ENCODE measurements around the gene FAM236A. TPM values are rescaled to one million over a fixed set of nuclear protein-coding genes. Genes with fewer than 3 reads are reported as not detected.

FAM236A gene
- total RNA-seq, result not detected in 2 replicates

DNA sequence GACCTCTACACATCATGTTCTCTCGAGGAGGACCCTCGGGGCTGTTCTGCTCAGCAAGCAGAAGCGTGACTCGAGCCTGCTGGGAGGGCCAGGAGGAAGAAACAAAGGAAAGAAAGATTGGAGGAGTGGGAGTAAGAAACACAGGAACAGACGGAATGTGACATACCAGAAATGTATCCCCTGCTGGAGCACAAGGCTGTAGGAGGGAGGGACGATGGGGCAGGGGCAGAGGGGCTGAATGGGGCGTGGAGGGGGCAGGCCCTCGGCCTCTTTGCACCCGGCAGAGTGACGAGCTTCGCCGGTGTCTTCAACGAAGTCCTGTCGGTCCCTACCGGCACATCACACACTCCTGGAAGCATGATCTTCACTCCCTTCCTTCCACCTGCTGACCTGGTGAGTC lies at the start of gene FAM236A:
FAM236A (plus strand) TSS at position 301 of the 400 bp plus-strand sequence; CDS start at position 358, 57 bp downstream.

DNA sequence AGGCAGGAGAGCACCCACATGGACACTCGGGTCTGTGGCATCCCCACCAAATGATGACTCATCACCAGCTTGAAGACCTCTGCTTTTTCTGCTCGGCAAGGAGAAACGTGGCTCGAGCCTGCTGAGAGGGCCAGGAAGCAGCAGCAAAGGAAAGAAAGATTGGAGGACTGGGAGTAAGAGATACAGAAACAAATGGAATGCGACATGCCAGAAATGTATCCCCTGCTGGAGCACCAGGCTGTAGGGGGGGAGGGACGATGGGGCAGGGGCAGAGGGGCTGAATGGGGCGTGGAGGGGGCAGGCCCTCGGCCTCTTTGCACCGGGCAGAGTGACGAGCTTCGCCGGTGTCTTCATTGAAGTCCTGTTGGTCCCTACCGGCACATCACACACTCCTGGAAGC lies 25.7 kb upstream of the FAM236A start, which contains the start of gene FAM236C:
FAM236C (plus strand) TSS at position 301 of the 400 bp plus-strand sequence. CDS start 100 bp downstream, outside the sequence.

DNA sequence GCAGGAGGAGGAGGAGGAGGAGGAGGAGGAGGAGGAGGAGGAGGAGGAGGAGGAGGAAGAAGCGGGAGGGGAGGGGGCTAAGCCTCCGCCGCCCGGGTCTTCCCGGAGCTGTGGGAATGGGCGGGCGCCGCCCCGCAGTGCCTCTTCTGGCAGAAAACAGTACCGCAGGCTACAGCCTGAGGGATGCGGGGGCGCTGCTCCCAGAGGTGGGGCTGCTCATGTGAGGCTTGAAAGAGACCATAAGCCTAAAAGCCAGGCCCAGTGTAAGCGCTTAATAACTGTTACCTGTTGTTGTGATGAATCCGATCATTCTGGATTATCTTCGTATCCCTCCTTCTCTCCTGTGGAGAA lies 5.8 kb downstream of the FAM236A start, which contains the start of gene DMRTC1:
DMRTC1 (minus strand) TSS at position 19 of the 351 bp plus-strand sequence. CDS start 68,143 bp downstream, outside the sequence.

Other genes starting within 250 kb of the FAM236A start
- 2.8 and 9.3 TPM in 2 replicates for gene PHKA1, start 223.9 kb upstream of the FAM236A start, total RNA-seq
- gene DMRTC1B, start 161.3 kb upstream of the FAM236A start, total RNA-seq, result not detected in 2 replicates
- not detected in 2 replicates for gene FAM236B, start 155.5 kb upstream of the FAM236A start, total RNA-seq
- gene FAM236D, start 130.0 kb upstream of the FAM236A start, total RNA-seq, result not detected in 2 replicates
- not detected in 2 replicates for gene FAM236C, start 25.6 kb upstream of the FAM236A start, total RNA-seq
- gene DMRTC1, start 5.6 kb downstream of the FAM236A start, total RNA-seq, result not detected in 2 replicates
- not detected in 2 replicates for gene PABPC1L2B, start 64.7 kb downstream of the FAM236A start, total RNA-seq
- not detected in 2 replicates for gene PABPC1L2A, start 141.3 kb downstream of the FAM236A start, total RNA-seq

Data from placental pericyte (primary cell).